Brain pericyte (primary cell): ENCODE results near the gene MVD.

ENCODE experiments used
- DNase-seq: peaks from one replicate; pipeline ENCODE4 v3.0.0-alpha.2; 2012; ENCODE audit warnings: low read depth, low spot score

MVD gene

DNA sequence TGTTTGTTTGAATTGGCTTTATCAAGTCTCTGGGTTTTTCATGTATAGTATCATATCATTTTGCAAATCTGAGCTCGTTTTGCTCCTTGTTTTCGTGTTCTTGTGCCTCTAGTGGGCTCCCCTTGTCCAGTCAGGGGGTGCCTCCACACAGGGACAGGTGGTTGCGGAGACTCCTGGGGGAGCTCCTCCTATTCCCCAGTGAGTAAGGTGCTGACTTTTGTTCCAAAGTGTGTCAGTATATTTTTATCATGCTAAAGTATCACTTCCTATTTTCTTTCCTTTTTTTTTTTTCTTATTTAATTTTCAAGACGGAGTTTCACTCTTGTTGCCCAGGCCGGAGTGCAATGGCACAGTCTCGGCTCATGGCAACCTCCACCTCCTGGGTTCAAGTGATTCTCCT is 54.8 kb downstream of the MVD start:
- DNase-seq = no peak

DNA sequence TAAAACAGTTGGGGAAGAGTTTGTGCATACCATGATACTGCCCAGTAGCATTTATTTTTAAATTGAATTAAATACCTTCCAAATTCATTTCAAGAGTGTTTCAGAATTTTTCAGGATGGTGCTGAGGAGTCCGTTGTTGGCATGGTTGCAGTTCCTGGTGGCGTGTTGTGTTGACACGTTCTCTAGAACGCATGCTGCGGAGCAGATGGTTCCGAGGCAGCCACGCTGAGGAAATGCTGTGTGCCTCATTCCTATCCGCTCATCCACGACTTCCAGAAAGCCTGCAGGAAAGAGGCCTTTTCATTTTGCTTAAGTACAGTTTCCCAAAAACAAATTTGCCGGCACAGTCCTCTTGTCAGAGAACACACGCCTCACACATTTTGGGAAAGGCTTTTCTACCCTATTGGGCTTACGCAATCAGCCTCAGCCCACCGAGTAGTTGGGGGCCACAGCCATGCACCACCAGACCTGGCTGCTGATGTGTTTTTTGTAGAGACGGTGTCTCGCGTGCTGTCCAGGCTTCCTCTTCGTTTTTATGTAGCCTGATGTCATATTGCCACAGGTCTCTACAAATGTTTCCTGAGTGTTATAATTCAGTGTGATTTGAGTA is 56.6 kb downstream of the MVD start:
- no peak for DNase-seq

DNA sequence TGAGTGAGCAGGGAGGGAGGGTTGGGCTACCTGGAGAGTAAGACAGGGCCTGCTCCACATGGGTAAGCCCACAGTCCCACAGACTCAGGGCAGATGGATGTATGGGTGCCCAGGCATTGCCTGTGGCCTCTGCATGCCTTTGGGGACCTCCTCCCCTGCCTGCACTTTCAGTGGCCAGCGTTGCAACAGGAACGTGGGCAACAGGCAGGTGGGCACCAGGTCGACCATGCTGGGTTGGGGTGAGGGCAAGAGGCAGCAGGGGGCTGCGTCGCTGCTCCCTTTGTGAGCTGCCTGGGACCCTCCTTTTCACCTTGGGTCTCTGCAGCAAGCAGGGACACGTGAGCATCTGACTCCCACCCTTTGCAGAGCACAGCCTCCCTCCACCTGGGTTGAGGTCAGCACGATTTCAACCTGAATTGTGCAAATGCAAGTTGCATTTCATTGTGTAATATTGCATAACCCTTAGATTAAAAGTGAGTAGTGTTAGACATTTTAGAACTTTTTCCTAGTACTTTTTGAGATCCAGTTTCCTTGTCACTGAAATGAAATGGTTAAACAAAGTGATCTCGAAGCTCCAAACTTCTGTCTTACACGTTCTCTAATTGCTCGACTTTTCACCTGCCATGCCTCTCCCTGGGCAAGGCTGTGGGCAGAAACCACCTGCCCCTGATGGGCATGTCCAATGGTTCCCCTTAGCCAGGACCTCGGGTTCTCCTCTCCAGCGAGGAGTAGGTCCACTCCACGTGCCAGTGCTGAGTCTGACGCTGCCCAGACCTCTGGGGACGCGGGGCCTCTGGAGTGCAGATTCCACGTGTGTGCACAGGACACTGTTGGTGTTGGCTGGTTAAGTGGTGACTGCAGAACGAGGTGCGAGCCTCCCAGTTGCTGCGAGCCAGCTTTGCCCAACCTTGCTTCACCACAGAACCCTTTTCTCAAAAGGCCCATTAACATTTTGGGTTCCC is 57.4 kb downstream of the MVD start:
- no peak for DNase-seq

- no peak for DNase-seq
These were observed 60.8 kb downstream of the MVD start for GRCh38 chr16:88602091-88602490.
